ENCODE measurements around the gene NRN1L. TPM values are rescaled to one million over a fixed set of nuclear protein-coding genes. Genes with fewer than 3 reads are reported as not detected.

Gene NRN1L
- total RNA-seq, 1 experiment from 2014 or later, result 1.1 TPM

GRCh38 chr16:67878846-67879245 is 5.8 kb upstream of the NRN1L start:
- intact Hi-C loops (cut with micrococcal nuclease; ENCODE audit: unreplicated experiment) (no loop called here), in situ Hi-C loops (cut with HindIII; ENCODE audit: low pct_unique_long_range_greater_than_20kb, low sequenced_read_pairs) (no loop called here)
- DNase-seq (ENCODE audit: low read depth, low spot score) (no peak), ATAC-seq (no peak)
- no peak for TF ChIP-seq TCF7L2 (IDR thresholded peaks at IDR 0.05; ENCODE audit: low read depth, low read length)
- TF ChIP-seq, protein P1, sequence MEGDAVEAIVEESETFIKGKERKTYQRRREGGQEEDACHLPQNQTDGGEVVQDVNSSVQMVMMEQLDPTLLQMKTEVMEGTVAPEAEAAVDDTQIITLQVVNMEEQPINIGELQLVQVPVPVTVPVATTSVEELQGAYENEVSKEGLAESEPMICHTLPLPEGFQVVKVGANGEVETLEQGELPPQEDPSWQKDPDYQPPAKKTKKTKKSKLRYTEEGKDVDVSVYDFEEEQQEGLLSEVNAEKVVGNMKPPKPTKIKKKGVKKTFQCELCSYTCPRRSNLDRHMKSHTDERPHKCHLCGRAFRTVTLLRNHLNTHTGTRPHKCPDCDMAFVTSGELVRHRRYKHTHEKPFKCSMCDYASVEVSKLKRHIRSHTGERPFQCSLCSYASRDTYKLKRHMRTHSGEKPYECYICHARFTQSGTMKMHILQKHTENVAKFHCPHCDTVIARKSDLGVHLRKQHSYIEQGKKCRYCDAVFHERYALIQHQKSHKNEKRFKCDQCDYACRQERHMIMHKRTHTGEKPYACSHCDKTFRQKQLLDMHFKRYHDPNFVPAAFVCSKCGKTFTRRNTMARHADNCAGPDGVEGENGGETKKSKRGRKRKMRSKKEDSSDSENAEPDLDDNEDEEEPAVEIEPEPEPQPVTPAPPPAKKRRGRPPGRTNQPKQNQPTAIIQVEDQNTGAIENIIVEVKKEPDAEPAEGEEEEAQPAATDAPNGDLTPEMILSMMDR (IDR thresholded peaks at IDR 0.05), result no peak
- TF ChIP-seq REST (IDR thresholded peaks at IDR 0.05; ENCODE audit: insufficient read depth in 1 of 2, low read depth in 2 of 2, low read length in 1 of 2), result no peak
- no peak for TF ChIP-seq POLR2AphosphoS5 (IDR thresholded peaks at IDR 0.05; ENCODE audit: low read depth, low read length)
- TF ChIP-seq SIN3A (IDR thresholded peaks at IDR 0.05; ENCODE audit: borderline replicate concordance, insufficient read depth, low read depth, low read length), result no peak
- POLR2A ChIA-PET, result no interaction called here
- Histone ChIP-seq H3K27ac (ENCODE audit: low read length) (no peak overlapping the region), H3K4me1 (ENCODE audit: control insufficient read depth, insufficient read depth, low read length) (peaks cover 11% of the 10 kb centered on the region), H3K36me3 (ENCODE audit: control insufficient read depth, insufficient read depth, low read length) (no peaks in the 10 kb centered on the region; the same call in none of the 2 replicates), H3K27me3 (ENCODE audit: control insufficient read depth, insufficient read depth, low read length) (no peaks in the 10 kb centered on the region), H3K4me3 (ENCODE audit: low read depth in 2 of 2, low read length in 2 of 2) (no peak overlapping the region), H3K9me3 (ENCODE audit: control insufficient read depth, insufficient read depth, low read depth, low read length) (no peaks in the 10 kb centered on the region)
- no TSS peak for BruUV-seq (replicated peaks)
- CTCF ChIA-PET, result no interaction called here

- intact Hi-C loops (cut with micrococcal nuclease; ENCODE audit: unreplicated experiment) (no loop called here), in situ Hi-C loops (cut with HindIII; ENCODE audit: low pct_unique_long_range_greater_than_20kb, low sequenced_read_pairs) (no loop called here)
- no peaks in the 10 kb centered on the region; the same call in none of the 2 replicates for H3K36me3 ChIP-seq (ENCODE audit: control insufficient read depth, insufficient read depth, low read length)
- no peak for DNase-seq (ENCODE audit: low read depth, low spot score)
- H3K27ac ChIP-seq (ENCODE audit: low read length), result no peak overlapping the region
- TF ChIP-seq POLR2AphosphoS5 (IDR thresholded peaks at IDR 0.05; ENCODE audit: low read depth, low read length), result no peak
- TF ChIP-seq SIN3A (IDR thresholded peaks at IDR 0.05; ENCODE audit: borderline replicate concordance, insufficient read depth, low read depth, low read length), result no peak
- no peak for TF ChIP-seq REST (IDR thresholded peaks at IDR 0.05; ENCODE audit: insufficient read depth in 1 of 2, low read depth in 2 of 2, low read length in 1 of 2)
- TF ChIP-seq TCF7L2 (IDR thresholded peaks at IDR 0.05; ENCODE audit: low read depth, low read length), result no peak
- TF ChIP-seq, protein P1 (IDR thresholded peaks at IDR 0.05), result no peak
- no peak for ATAC-seq
- H3K27me3 ChIP-seq (ENCODE audit: control insufficient read depth, insufficient read depth, low read length), result no peaks in the 10 kb centered on the region
- H3K9me3 ChIP-seq (ENCODE audit: control insufficient read depth, insufficient read depth, low read depth, low read length), result no peaks in the 10 kb centered on the region
- peaks cover 5% of the 10 kb centered on the region for H3K4me1 ChIP-seq (ENCODE audit: control insufficient read depth, insufficient read depth, low read length)
- H3K4me3 ChIP-seq (ENCODE audit: low read depth in 2 of 2, low read length in 2 of 2), result no peak overlapping the region
- BruUV-seq (replicated peaks), result no TSS peak
- ChIA-PET POLR2A (no interaction called here), CTCF (interaction anchor here (0.5 kb wide), 1 partner anchor 1536 kb away, joined by 3 read pairs; no protein-coding TSS in a partner anchor)
These were observed 5.2 kb upstream of the NRN1L start for GRCh38 chr16:67879462-67879861.

All from Panc1 (cell line).